HCEC 1CT (cell line): ENCODE measurements around the gene TMEM14C.

ENCODE experiments used
- DNase-seq: peaks from one replicate; pipeline ENCODE4 v3.0.0-alpha.2; 2017

TMEM14C gene

GRCh38 chr6:10771371-10771894, 48.6 kb downstream of the TMEM14C start:
- no peak for DNase-seq

GRCh38 chr6:10778230-10778629, 55.4 kb downstream of the TMEM14C start:
- no peak for DNase-seq

GRCh38 chr6:10779076-10779475, 56.2 kb downstream of the TMEM14C start:
- DNase-seq: no peak
